GM12801 (cell line): Measurements from ENCODE around the gene ZCWPW1.

Source experiments
- TF ChIP-seq, protein P1 (sequence below): IDR thresholded peaks from one replicate; pipeline ENCODE4 v1.5.1; 2011; ENCODE audit warnings: control low read depth; ENCODE audit not compliant: insufficient read length; ENCODE audit errors: extremely low read depth

The ZCWPW1 gene

DNA sequence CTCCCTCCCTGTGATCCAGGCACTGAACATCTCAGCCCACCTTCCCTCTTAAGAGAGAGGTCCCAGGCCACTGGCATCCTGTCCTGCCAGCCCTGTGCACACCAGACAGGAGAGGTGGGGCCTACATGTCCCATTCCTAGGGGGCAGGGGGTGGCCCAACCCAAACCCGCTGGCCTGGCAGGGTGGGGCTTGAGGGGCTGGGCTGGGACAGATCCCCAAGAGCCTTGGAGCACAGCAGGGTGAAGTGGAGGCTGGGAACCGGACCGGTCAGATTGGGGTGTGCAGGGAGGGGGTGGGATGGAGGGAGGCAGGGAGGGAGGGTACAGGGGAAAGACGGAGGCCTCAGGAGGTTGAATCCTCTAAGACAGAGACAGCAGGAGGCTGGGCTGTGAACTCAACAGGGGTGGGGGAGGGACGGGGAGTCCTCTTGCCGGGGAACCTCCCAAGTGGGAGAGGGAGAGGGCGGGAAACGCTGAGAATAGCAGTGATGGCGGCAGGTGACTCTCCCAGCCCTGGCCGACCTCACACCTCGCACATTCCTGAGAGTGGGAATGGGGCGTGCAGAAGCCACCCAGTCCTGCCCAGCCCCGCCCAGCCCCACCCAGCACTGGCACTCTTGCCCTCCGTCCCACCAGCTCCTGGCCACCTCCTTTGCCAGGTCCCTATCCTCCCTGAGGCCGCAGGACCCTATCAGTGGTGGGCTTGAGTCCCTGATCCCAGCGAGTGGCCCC, 43.8 kb upstream of the ZCWPW1 start:
- TF ChIP-seq, protein P1, sequence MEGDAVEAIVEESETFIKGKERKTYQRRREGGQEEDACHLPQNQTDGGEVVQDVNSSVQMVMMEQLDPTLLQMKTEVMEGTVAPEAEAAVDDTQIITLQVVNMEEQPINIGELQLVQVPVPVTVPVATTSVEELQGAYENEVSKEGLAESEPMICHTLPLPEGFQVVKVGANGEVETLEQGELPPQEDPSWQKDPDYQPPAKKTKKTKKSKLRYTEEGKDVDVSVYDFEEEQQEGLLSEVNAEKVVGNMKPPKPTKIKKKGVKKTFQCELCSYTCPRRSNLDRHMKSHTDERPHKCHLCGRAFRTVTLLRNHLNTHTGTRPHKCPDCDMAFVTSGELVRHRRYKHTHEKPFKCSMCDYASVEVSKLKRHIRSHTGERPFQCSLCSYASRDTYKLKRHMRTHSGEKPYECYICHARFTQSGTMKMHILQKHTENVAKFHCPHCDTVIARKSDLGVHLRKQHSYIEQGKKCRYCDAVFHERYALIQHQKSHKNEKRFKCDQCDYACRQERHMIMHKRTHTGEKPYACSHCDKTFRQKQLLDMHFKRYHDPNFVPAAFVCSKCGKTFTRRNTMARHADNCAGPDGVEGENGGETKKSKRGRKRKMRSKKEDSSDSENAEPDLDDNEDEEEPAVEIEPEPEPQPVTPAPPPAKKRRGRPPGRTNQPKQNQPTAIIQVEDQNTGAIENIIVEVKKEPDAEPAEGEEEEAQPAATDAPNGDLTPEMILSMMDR, result no peak

DNA sequence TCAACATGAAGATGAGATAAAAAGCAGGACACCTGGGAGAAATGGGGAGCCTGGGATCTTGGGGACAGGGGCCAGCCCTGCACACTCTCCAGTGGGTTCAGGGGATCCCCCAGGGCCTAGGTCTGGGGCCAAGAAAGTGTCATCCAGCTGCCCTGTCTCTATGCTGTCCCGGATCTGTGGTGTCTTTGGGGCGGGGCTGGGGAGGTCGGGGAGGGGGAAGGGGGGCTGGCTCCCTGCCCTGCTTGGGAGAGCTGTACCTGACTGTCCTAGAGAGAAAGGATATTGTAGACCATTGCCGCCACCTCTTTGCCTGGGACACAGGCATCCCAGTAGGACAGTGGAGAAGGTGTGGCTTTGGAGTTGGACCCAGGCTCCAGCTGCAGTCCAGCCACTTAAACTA, 42.5 kb upstream of the ZCWPW1 start:
- TF ChIP-seq, protein P1, result no peak

GRCh38 chr7:100469227-100470044, 40.9 kb upstream of the ZCWPW1 start:
- TF ChIP-seq, protein P1, result no peak

GRCh38 chr7:100467638-100468373, 39.3 kb upstream of the ZCWPW1 start:
- TF ChIP-seq, protein P1, result no peak

DNA sequence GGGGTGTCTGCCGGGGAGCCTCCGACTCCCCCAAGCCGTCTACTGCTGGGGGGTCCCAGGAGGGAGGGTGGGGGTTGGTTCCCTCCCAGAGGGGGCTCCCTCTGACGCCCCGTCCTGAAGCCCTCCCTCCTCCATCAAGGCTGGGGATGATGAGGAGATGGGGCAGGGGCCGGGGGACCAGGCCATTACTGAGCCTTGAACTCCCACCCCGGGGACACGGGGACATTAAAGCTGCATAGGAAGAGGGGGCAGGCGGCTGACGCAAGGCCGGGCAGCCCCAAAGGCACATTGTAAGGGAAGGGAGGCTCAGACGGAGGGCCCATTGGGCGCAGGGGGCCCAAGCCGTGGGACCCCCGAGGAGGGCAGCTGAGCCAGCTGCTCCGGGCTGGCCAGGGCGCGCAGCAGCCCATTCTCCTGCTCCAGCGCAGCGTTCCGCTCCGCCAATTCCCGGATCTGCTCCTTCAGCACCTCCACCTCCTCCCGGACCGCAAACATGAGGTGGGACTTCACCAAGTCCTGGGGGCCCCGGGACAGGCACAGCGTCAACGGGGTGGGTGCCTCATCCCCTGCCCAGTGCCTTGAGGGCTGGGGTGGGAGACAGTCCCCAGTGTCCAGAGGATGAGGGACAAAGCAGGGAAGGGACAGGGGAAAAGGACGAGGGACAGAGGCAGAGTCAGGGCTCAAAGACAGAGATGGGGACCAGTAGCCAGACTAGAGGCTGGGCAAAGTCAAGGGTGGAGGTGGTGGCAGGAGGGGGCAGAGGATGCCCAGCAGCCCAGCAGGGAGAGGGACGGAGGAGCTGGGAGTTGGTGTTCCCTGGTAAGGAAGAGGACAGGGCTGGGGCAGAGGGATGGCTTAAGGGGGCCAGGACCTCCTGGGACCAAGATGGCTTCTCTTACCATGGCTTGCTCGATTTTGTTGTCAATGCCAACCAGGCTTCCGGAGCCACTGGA, 38.4 kb upstream of the ZCWPW1 start:
- TF ChIP-seq, protein P1, result no peak

- TF ChIP-seq, protein P1, result no peak
Measured at GRCh38 chr7:100465702-100466311, 37.3 kb upstream of the ZCWPW1 start.
